Gastroesophageal sphincter (tissue), 3 donors: ENCODE data around the gene CD84.

Experiments
- CTCF ChIP-seq, 4 experiments: fragments of 200-600 bp in 2 of 4; fragments of 450-650 bp in 2 of 4; sonication (generic) in 1 of 4; IDR thresholded peaks; one replicate each; pipeline ENCODE4 v1.5.1; 2017 to 2019; ENCODE audit warnings: antibody characterized with exemption in 4 of 4, mild to moderate bottlenecking in 2 of 4, moderate library complexity in 2 of 4
- POLR2A ChIP-seq, 2 donors: fragments of 450-650 bp; IDR thresholded peaks; one replicate each; pipeline ENCODE4 v1.6.1; 2017; ENCODE audit warnings: antibody characterized with exemption in 2 of 2, mild to moderate bottlenecking in 2 of 2, moderate library complexity in 1 of 2
- POLR2AphosphoS5 ChIP-seq: sonication (generic); formaldehyde crosslinking; IDR thresholded peaks from one replicate; pipeline ENCODE4 v1.6.1; 2017; ENCODE audit warnings: antibody characterized with exemption

- TF ChIP-seq CTCF (IDR thresholded peaks at IDR 0.05) (no peak), POLR2A (IDR thresholded peaks at IDR 0.05) (no peak), POLR2AphosphoS5 (no peak)
Observed at GRCh38 chr1:160539990-160540858, 39.1 kb downstream of the CD84 start.
